ENCODE results near the gene CARD11.

- TF ChIP-seq SIN3A (IDR thresholded peaks at IDR 0.05; ENCODE audit: borderline replicate concordance, insufficient read depth, low read depth, low read length) (no peak), POLR2AphosphoS5 (IDR thresholded peaks at IDR 0.05; ENCODE audit: low read depth, low read length) (no peak), CTCF (IDR thresholded peaks at IDR 0.05) (no peak), REST (IDR thresholded peaks at IDR 0.05; ENCODE audit: insufficient read depth in 1 of 2, low read depth in 2 of 2, low read length in 1 of 2) (no peak)
Observed at GRCh38 chr7:2948749-2949148, 94.9 kb downstream of the CARD11 start.
